ENCODE data around the gene RAB11A.

DNA sequence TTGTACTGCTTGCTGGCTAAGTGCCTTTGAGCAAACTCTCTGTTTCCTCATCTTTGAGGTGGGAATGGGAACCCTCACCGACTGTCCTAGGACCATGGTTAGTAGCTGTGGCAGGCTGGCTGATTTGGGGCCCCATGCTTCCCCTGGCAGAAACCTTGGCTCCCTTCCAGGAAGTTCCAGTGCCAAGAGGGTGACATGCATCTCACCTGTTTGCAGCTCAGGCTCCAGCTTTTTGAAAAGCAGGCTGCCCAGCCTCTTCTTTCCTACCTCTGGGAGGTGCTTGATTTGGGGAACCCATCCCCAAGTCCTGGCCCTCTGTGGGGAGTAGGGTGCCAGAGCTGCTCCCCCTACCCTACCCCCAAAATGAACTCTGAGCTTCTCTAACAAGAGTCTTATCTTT, 50.8 kb downstream of the RAB11A start:
- TF ChIP-seq, protein P1, sequence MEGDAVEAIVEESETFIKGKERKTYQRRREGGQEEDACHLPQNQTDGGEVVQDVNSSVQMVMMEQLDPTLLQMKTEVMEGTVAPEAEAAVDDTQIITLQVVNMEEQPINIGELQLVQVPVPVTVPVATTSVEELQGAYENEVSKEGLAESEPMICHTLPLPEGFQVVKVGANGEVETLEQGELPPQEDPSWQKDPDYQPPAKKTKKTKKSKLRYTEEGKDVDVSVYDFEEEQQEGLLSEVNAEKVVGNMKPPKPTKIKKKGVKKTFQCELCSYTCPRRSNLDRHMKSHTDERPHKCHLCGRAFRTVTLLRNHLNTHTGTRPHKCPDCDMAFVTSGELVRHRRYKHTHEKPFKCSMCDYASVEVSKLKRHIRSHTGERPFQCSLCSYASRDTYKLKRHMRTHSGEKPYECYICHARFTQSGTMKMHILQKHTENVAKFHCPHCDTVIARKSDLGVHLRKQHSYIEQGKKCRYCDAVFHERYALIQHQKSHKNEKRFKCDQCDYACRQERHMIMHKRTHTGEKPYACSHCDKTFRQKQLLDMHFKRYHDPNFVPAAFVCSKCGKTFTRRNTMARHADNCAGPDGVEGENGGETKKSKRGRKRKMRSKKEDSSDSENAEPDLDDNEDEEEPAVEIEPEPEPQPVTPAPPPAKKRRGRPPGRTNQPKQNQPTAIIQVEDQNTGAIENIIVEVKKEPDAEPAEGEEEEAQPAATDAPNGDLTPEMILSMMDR (IDR thresholded peaks at IDR 0.05) = no peak
- TF ChIP-seq POLR2A (IDR thresholded peaks at IDR 0.05) = no peak
